GM12878 (cell line): ENCODE measurements around the gene STAM2.
A peak's percentile ranks its signal among the peaks of the same experiment; 100 is the strongest.

ENCODE experiments used
- ATF7 ChIP-seq: fragments of 450-650 bp; IDR thresholded peaks from 2 replicates; pipeline ENCODE4 v1.6.1; 2016; ENCODE audit warnings: low read depth, mild to moderate bottlenecking
- BCL3 ChIP-seq: IDR thresholded peaks from 2 replicates; pipeline ENCODE4 v1.6.1; 2011; ENCODE audit warnings: borderline replicate concordance, low read depth, mild to moderate bottlenecking, moderate library complexity, low read length; ENCODE audit not compliant: insufficient read depth, poor library complexity, severe bottlenecking
- CTCF ChIP-seq, 3 experiments: IDR thresholded peaks in 2 of 3; conservative IDR thresholded peaks in 1 of 3; 2 replicates each; pipeline ENCODE4 v1.5.1; 2011; ENCODE audit warnings: low read depth in 3 of 3, low read length in 3 of 3, mild to moderate bottlenecking in 3 of 3, control low read depth in 2 of 3, moderate library complexity in 2 of 3, inconsistent platforms in 1 of 3, mixed read lengths in 1 of 3; ENCODE audit not compliant: control insufficient read depth in 2 of 3, insufficient read depth in 1 of 3; ENCODE audit errors: extremely low read depth in 1 of 3
- EZH2 ChIP-seq: IDR thresholded peaks from 2 replicates; pipeline ENCODE4 v1.6.1; 2012; ENCODE audit warnings: low read depth, mild to moderate bottlenecking, control low read depth, inconsistent platforms, low read length, borderline replicate concordance; ENCODE audit not compliant: control insufficient read depth
- HCFC1 ChIP-seq: fragments of 150-350 bp; IDR thresholded peaks from 2 replicates; pipeline ENCODE4 v1.6.1; 2014; ENCODE audit warnings: low read length
- POLR2A ChIP-seq: IDR thresholded peaks from 2 replicates; pipeline ENCODE4 v1.6.1; 2011; ENCODE audit warnings: low read depth, mild to moderate bottlenecking, low read length
- POLR2AphosphoS5 ChIP-seq: IDR thresholded peaks from 2 replicates; pipeline ENCODE4 v1.6.1; 2011; ENCODE audit warnings: mild to moderate bottlenecking, low read length, inconsistent platforms
- RCOR1 ChIP-seq: conservative IDR thresholded peaks from 2 replicates; pipeline ENCODE4 v1.6.1; 2012; ENCODE audit warnings: low read depth, low read length, improper control_type of control experiment
- ZBTB40 ChIP-seq: fragments of 450-650 bp; IDR thresholded peaks from 2 replicates; pipeline ENCODE4 v1.6.1; 2016; ENCODE audit warnings: mild to moderate bottlenecking, moderate library complexity, borderline replicate concordance

- no peak for TF ChIP-seq POLR2A
- peak; percentile 54 for TF ChIP-seq ATF7
- no peak for TF ChIP-seq BCL3
- no peak for TF ChIP-seq ZBTB40
- no peak for TF ChIP-seq POLR2AphosphoS5
- TF ChIP-seq RCOR1, result no peak
- no peak for TF ChIP-seq HCFC1
- TF ChIP-seq CTCF (IDR thresholded peaks at IDR 0.05 in 2 of 3, conservative IDR thresholded peaks at IDR 0.05 in 1 of 3; ENCODE audit: control insufficient read depth in 2 of 3, extremely low read depth in 1 of 3, insufficient read depth in 1 of 3, low read depth in 3 of 3, low read length in 3 of 3), result no peak
- TF ChIP-seq EZH2, result no peak
Measured at GRCh38 chr2:152171718-152172117, 3.8 kb downstream of the STAM2 start.
